HepG2 (cell line): ENCODE data around the gene DPT. TPM values are rescaled to one million over a fixed set of nuclear protein-coding genes. Genes with fewer than 3 reads are reported as not detected.
A peak's percentile ranks its signal among the peaks of the same experiment; 100 is the strongest.

ENCODE experiments used
- ATF7-NPFF ChIP-seq: sonication (generic); formaldehyde crosslinking; IDR thresholded peaks from 2 replicates; pipeline ENCODE4 v1.8.1; 2023; ENCODE audit warnings: mild to moderate bottlenecking, low read depth, missing genetic modification reagents, moderate library complexity
- CEBPB ChIP-seq: IDR thresholded peaks from 2 replicates; pipeline ENCODE4 v1.6.1; 2011; ENCODE audit warnings: low read depth, low read length, improper control_type of control experiment, borderline replicate concordance
- IKZF4 ChIP-seq: sonication (generic); formaldehyde crosslinking; IDR thresholded peaks from 2 replicates; pipeline ENCODE4 v1.5.1; 2020; ENCODE audit warnings: borderline replicate concordance, mild to moderate bottlenecking, low read depth, missing genetic modification reagents; ENCODE audit errors: not compliant biosample characterization
- IRF2 ChIP-seq: IDR thresholded peaks from 2 replicates; pipeline ENCODE4 v1.6.1; 2018; ENCODE audit warnings: missing genetic modification reagents, missing compliant biosample characterization
- KLF12 ChIP-seq: sonication (generic); formaldehyde crosslinking; IDR thresholded peaks from 2 replicates; pipeline ENCODE4 v1.4.0; 2020; ENCODE audit warnings: missing genetic modification reagents, borderline replicate concordance
- MIER2 ChIP-seq: IDR thresholded peaks from 2 replicates; pipeline ENCODE4 v1.6.1; 2016; ENCODE audit warnings: missing biosample characterization, missing genetic modification reagents
- MTF2 ChIP-seq: sonication (generic); formaldehyde crosslinking; IDR thresholded peaks from 2 replicates; pipeline ENCODE4 v1.5.0; 2020; ENCODE audit warnings: missing genetic modification reagents, borderline replicate concordance
- NAIF1 ChIP-seq: sonication (generic); formaldehyde crosslinking; IDR thresholded peaks from 2 replicates; pipeline ENCODE4 v1.5.0; 2020; ENCODE audit warnings: mild to moderate bottlenecking, missing genetic modification reagents, borderline replicate concordance
- POLR2A ChIP-seq, 2 experiments: IDR thresholded peaks; 2 replicates each; pipeline ENCODE4 v1.6.1; 2011; ENCODE audit warnings: low read depth in 2 of 2, low read length in 2 of 2, mild to moderate bottlenecking in 1 of 2, moderate library complexity in 1 of 2; ENCODE audit not compliant: insufficient read depth in 1 of 2
- REXO4 ChIP-seq: sonication (generic); formaldehyde crosslinking; IDR thresholded peaks from 2 replicates; pipeline ENCODE4 v1.8.0; 2022; ENCODE audit warnings: missing genetic modification reagents, mild to moderate bottlenecking, borderline replicate concordance
- SRY ChIP-seq: sonication (generic); formaldehyde crosslinking; IDR thresholded peaks from 2 replicates; pipeline ENCODE4 v1.8.0; 2022; ENCODE audit warnings: mild to moderate bottlenecking, missing genetic modification reagents
- TAF1 ChIP-seq: sonication (generic); formaldehyde crosslinking; IDR thresholded peaks from 2 replicates; pipeline ENCODE4 v1.4.0; 2020; ENCODE audit warnings: missing genetic modification reagents
- ZNF101 ChIP-seq: sonication (generic); formaldehyde crosslinking; IDR thresholded peaks from 2 replicates; pipeline ENCODE4 v1.4.0; 2020; ENCODE audit warnings: mild to moderate bottlenecking, low read depth, missing genetic modification reagents, borderline replicate concordance
- ZNF17 ChIP-seq: sonication (generic); formaldehyde crosslinking; IDR thresholded peaks from 2 replicates; pipeline ENCODE4 v1.5.0; 2020; ENCODE audit warnings: mild to moderate bottlenecking, missing genetic modification reagents
- ZNF232 ChIP-seq: sonication (generic); formaldehyde crosslinking; IDR thresholded peaks from 2 replicates; pipeline ENCODE4 v1.4.0; 2020; ENCODE audit warnings: missing genetic modification reagents, borderline replicate concordance
- ZNF317 ChIP-seq: sonication (generic); formaldehyde crosslinking; IDR thresholded peaks from 2 replicates; pipeline ENCODE4 v1.5.0; 2020; ENCODE audit warnings: mild to moderate bottlenecking, missing genetic modification reagents
- ZNF430 ChIP-seq: sonication (generic); formaldehyde crosslinking; IDR thresholded peaks from 2 replicates; pipeline ENCODE4 v1.9.0; 2021; ENCODE audit warnings: mild to moderate bottlenecking, missing genetic modification reagents
- ZNF577 ChIP-seq: sonication (generic); formaldehyde crosslinking; IDR thresholded peaks from 2 replicates; pipeline ENCODE4 v1.4.0; 2020; ENCODE audit warnings: mild to moderate bottlenecking, low read depth, missing genetic modification reagents, borderline replicate concordance
- ZNF879 ChIP-seq: sonication (generic); formaldehyde crosslinking; IDR thresholded peaks from 2 replicates; pipeline ENCODE4 v1.8.1; 2023; ENCODE audit warnings: missing genetic modification reagents
- ZNF891 ChIP-seq: sonication (generic); formaldehyde crosslinking; IDR thresholded peaks from 2 replicates; pipeline ENCODE4 v1.5.0; 2020; ENCODE audit warnings: mild to moderate bottlenecking, missing genetic modification reagents
- polyA plus RNA-seq, 8 experiments: library from polyadenylated mRNA; depleted of rRNA in 3 of 8; stranded (reverse) in 7 of 8; unstranded in 1 of 8; fragments of >200 nt; fragmentation: Illumina TruSeq in 4 of 8; extraction: Trizol in 4 of 8; gene quantifications; 2 replicates each; pipeline versions ENCODE4 v1.2.1 to v1.2.3, GENCODE V29; 2011 to 2016; ENCODE audit warnings: low read depth in 4 of 8, missing spikeins in 1 of 8, mixed read lengths in 1 of 8; ENCODE audit not compliant: insufficient read depth in 1 of 8
- total RNA-seq, 5 experiments: library from RNA; depleted of rRNA; stranded (reverse); fragments of >200 nt; fragmentation: Illumina TruSeq; extraction: Trizol; gene quantifications; 2 replicates each; pipeline ENCODE4 v1.2.3, GENCODE V29; 2016; ENCODE audit warnings: low read depth in 1 of 5
- TF ChIP-seq, protein P1 (sequence below): sonication (generic); formaldehyde crosslinking; IDR thresholded peaks from 2 replicates; pipeline ENCODE4 v1.4.0; 2020; ENCODE audit warnings: mild to moderate bottlenecking, missing genetic modification reagents, borderline replicate concordance
- TF ChIP-seq, protein P2 (sequence below): IDR thresholded peaks from 2 replicates; pipeline ENCODE4 v1.6.1; 2016; ENCODE audit warnings: missing genetic modification reagents, missing compliant biosample characterization
- TF ChIP-seq, protein P3 (sequence below): sonication (generic); formaldehyde crosslinking; IDR thresholded peaks from 2 replicates; pipeline ENCODE4 v1.5.1; 2020; ENCODE audit warnings: missing genetic modification reagents, mild to moderate bottlenecking, borderline replicate concordance

Gene DPT
- total and polyA plus RNA-seq, 2 of the 13 experiments (the other 11 are each of a cell fraction or from before 2014, with no cell fraction given) = 0.04 TPM; not detected in 1

DNA sequence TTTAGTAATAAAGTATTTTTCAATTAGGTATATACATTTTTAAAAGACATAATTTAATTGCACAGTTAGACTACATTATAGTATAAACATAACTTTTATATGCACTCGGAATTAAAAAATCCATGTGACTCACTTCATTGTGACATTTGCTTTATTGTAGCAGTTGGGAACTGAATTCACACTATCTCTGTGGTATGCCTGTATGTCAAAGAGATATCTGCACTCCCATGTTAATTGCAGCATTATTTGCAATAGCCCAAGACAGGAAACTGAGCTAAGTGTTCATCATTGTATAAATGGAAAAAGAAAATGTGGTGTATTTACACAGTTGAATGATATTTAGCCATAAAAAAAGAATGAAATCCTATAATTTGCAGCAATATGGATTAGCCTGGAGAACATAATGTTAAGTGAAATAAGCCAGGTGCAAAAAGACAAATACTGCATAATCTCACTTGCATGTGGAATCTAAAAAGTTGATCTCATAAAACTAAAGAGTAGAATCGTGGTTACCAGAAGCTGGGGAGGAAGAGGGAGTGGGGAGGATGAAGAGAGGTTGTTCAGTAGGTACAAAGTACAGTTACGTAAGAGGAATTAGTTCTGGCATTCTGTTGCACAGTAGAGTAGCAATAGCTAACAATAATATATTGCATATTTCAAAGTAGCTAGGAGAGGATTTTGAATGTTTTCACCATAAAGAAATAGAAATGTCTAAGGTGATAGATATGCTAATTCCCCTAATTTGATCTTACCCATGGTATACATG is 64.8 kb downstream of the DPT start (continued):
- TF ChIP-seq ZNF577 (CRISPR knock-in tag) (no peak), KLF12 (CRISPR knock-in tag) (no peak), ATF7-NPFF (CRISPR knock-in tag) (no peak), MIER2 (CRISPR knock-in tag) (0 out of 2 replicates have a peak, but pooled peaks have one; percentile 46), NAIF1 (no peak), IRF2 (CRISPR knock-in tag) (no peak; the same call in 1 of the 2 replicates), ZNF17 (CRISPR knock-in tag) (no peak), ZNF879 (CRISPR knock-in tag) (no peak), REXO4 (CRISPR knock-in tag) (no peak), MTF2 (CRISPR knock-in tag) (no peak), ZNF430 (CRISPR knock-in tag) (no peak), ZNF232 (CRISPR knock-in tag) (no peak), CEBPB (peak; percentile 85; the same call in 1 of the 2 replicates), SRY (CRISPR knock-in tag) (no peak), IKZF4 (no peak), POLR2A (IDR thresholded peaks at IDR 0.05; ENCODE audit: insufficient read depth in 1 of 2, low read depth in 2 of 2, low read length in 2 of 2) (no peak), ZNF101 (CRISPR knock-in tag) (no peak), ZNF317 (CRISPR knock-in tag) (no peak), TAF1 (no peak), ZNF891 (no peak)
- TF ChIP-seq, protein P1, sequence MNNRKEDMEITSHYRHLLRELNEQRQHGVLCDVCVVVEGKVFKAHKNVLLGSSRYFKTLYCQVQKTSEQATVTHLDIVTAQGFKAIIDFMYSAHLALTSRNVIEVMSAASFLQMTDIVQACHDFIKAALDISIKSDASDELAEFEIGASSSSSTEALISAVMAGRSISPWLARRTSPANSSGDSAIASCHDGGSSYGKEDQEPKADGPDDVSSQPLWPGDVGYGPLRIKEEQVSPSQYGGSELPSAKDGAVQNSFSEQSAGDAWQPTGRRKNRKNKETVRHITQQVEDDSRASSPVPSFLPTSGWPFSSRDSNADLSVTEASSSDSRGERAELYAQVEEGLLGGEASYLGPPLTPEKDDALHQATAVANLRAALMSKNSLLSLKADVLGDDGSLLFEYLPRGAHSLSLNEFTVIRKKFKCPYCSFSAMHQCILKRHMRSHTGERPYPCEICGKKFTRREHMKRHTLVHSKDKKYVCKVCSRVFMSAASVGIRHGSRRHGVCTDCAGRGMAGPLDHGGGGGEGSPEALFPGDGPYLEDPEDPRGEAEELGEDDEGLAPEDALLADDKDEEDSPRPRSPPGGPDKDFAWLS (CRISPR knock-in tag) = no peak
- TF ChIP-seq, protein P2, sequence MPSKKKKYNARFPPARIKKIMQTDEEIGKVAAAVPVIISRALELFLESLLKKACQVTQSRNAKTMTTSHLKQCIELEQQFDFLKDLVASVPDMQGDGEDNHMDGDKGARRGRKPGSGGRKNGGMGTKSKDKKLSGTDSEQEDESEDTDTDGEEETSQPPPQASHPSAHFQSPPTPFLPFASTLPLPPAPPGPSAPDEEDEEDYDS (CRISPR knock-in tag) = 0 out of 2 replicates have a peak, but pooled peaks have one; percentile 15
- TF ChIP-seq, protein P3, sequence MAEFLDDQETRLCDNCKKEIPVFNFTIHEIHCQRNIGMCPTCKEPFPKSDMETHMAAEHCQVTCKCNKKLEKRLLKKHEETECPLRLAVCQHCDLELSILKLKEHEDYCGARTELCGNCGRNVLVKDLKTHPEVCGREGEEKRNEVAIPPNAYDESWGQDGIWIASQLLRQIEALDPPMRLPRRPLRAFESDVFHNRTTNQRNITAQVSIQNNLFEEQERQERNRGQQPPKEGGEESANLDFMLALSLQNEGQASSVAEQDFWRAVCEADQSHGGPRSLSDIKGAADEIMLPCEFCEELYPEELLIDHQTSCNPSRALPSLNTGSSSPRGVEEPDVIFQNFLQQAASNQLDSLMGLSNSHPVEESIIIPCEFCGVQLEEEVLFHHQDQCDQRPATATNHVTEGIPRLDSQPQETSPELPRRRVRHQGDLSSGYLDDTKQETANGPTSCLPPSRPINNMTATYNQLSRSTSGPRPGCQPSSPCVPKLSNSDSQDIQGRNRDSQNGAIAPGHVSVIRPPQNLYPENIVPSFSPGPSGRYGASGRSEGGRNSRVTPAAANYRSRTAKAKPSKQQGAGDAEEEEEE (CRISPR knock-in tag) = no peak
